T47D (cell line): ENCODE results near the gene USP12.
"Not testable (repeated sequence)": the region's sequence is repeated elsewhere in the genome, so short reads cannot be mapped to it uniquely, and the experiment has no call there.

Experiments used
- DNase-seq, 2 experiments: peaks; one replicate each; pipeline versions ENCODE4 v3.0.0 to v3.0.0-alpha.2; 2011 to 2012; ENCODE audit warnings: low read depth in 1 of 2, low spot score in 1 of 2
- JUND ChIP-seq: IDR thresholded peaks from 2 replicates; pipeline ENCODE4 v1.6.1; 2012; ENCODE audit warnings: low read depth
- in situ Hi-C: cut with HindIII; loops from 2 replicates; pipeline ENCODE4 v1.10.0; 2016; ENCODE audit warnings: low sequenced_read_pairs, low pct_unique_long_range_greater_than_20kb

USP12 gene

GRCh38 chr13:27135023-27135422 is 36.6 kb downstream of the USP12 start:
- in situ Hi-C loops: no loop called here
- no peak for TF ChIP-seq JUND
- DNase-seq: no peak

DNA sequence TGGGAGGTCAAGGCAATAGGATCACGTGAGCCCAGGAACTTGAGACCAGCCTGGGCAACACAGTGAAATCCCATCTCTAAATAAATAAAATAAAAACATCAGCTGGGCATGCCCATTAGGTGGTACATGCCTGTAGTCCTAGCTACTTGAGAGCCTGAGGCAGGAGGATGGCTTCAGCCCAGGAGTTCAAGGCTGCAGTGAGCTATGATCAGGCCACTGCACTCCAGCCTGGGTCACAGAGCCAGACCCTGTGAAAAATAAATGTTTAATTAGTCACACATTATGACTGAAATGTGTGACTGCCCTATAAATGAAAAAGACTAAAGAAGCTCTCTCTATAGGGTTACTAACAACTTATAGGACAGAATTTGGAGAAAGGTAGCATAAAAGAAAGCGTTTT is 37.7 kb downstream of the USP12 start:
- no peak for DNase-seq
- in situ Hi-C loops: no loop called here
- no peak for TF ChIP-seq JUND

- no peak for TF ChIP-seq JUND
- in situ Hi-C loops: no loop called here
- DNase-seq: no peak
Observed at GRCh38 chr13:27132538-27132937, 39.1 kb downstream of the USP12 start.

- TF ChIP-seq JUND: no peak
- no peak for DNase-seq
- in situ Hi-C loops: no loop called here
Observed at GRCh38 chr13:27131906-27132305, 39.7 kb downstream of the USP12 start.

DNA sequence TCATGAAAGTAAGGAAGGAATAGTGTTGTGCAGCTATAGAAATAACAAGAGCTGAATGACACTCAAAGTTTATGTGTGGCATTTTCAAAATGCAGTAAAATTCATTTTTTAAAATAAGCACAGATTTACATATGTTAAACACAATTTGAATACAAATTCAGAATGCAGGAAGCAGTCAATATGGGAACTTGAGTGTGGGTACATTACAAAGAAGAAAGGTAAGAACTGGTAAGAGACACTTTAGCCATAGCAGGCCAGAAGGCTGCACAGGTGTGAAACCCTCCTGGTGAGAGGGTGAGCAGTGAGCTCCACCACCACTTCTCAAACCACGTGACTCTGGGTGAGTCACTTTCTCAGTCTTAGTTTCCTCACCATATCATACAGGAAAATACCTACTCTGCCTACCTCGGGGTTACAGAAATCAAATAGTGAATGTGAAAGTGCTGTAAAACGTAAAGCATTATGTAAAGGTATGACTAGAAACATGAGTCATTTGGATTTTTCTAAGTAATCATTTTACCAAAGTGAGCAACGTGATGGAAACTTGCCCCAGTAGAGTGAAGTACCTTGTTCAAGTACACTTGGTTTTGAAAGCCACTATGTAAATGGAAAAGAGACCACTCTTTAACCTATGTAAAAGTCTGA is 40.5 kb downstream of the USP12 start:
- no peak for TF ChIP-seq JUND
- in situ Hi-C loops: no loop called here
- DNase-seq: no peak

GRCh38 chr13:27130223-27130978 is 41.2 kb downstream of the USP12 start:
- no peak for TF ChIP-seq JUND
- no peak for DNase-seq
- in situ Hi-C loops: no loop called here

GRCh38 chr13:27128825-27129627 is 42.6 kb downstream of the USP12 start:
- DNase-seq: no peak
- in situ Hi-C loops: no loop called here

GRCh38 chr13:27126859-27127258 is 44.8 kb downstream of the USP12 start:
- no peak for TF ChIP-seq JUND
- in situ Hi-C loops: no loop called here
- DNase-seq: no peak

More at GRCh38 chr13:27128825-27129627, 42.6 kb downstream of the USP12 start:
- TF ChIP-seq JUND: no peak

DNA sequence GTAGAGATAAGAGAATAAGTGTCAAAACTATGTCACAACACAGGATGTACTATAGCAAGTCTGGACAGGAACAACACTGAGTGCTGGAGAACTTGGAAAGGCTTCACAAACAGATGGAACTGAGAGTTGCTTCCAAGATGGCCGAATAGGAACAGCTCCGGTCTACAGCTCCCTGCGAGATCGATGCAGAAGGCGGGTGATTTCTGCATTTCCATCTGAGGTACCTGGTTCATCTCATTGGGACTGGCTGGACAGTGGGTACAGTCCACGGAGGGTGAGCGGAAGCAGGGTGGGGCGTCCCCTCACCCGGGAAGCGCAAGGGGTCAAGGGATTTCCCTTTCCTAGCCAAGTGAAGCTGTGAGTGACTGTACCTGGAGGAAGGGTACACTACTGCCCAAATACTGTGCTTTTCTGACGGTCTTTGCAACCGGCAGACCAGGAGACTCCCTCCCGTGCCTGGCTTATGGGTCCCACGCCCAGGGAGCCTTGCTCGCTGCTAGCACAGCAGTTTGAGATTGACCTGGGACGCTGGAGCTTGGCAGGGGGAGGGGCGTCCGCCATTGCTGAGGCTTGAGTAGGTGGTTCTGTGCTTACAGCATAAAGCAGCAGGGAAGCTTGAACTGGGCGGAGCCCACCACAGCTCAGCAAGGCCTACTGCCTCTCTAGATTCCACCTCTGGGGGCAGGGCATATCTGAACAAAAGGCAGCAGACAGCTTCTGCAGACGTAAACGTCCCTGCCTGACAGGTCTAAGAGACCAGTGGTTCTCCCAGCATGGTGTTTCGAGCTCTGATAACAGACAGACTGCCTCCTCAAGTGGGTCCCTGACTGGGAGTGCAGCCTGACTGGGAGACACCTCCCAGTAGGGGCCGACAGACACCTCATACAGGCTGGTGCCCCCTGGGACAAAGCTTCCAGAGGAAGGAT is 46.0 kb downstream of the USP12 start:
- in situ Hi-C loops: no loop called here
- DNase-seq: no peak
- TF ChIP-seq JUND: no peak

- DNase-seq: no peak
- in situ Hi-C loops: no loop called here
- no peak for TF ChIP-seq JUND
Observed at GRCh38 chr13:27124571-27124970, 47.0 kb downstream of the USP12 start.

DNA sequence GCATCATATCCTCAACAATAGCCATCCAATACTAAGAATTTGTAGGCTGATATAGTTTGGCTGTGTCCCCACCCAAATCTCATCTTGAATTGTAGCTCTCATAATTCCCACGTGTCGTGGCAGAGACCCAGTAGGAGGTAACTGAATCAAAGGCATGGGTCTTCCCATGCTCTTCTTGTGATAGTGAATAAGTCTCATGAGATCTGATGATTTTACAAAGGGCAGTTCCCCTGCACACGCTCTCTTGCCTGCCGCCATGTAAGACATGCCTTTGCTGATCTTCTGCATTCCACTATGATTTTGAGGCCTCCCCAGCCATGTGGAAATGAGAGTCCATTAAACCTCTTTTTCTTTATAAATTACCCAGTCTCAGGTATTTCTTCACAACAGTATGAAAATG is 48.2 kb downstream of the USP12 start:
- in situ Hi-C loops, DNase-seq: not testable (repeated sequence)

DNA sequence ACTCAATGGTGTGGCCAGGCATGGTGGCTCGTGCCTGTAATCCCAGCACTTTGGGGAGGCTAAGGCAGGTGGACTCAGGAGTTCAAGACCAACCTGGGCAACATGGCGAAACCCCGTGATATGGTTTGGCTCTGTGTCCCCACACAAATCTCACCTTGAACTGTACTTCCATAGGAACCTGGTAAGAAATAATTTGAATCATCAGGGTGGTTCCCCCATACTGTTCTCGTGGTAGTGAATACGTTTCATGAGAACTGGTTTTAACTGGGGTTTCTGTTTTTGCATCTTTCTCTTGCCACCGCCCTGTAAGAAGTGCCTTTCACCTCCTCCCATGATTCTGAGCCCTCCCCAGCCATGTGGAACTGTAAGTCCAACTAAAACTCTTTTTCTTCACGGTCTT is 49.6 kb downstream of the USP12 start:
- in situ Hi-C loops: no loop called here
- TF ChIP-seq JUND: no peak
- no peak for DNase-seq
